Caco-2 (cell line): ENCODE data around the gene GUF1. TPM values are rescaled to one million over a fixed set of nuclear protein-coding genes. Genes with fewer than 3 reads are reported as not detected.

Experiments used
- Bru-seq: library from RNA; stranded (reverse); fragments of 400-500 nt; gene quantifications from one replicate; lab custom pipeline; 2021; lab: Mats Ljungman, UMichigan
- BruChase-seq, 2 experiments: library from RNA; stranded (reverse); fragments of 400-500 nt; gene quantifications; one replicate each; lab custom pipeline; 2021; lab: Mats Ljungman, UMichigan
- BruUV-seq: library from RNA; stranded (reverse); fragments of 400-500 nt; replicated peaks from 2 replicates; lab custom pipeline; 2021; lab: Mats Ljungman, UMichigan
- CTCF ChIA-PET: fragments of 300-600 bp; sonication (Branson Sonifier 250); formaldehyde crosslinking; loops from one replicate; lab custom pipeline; 2022; ENCODE audit warnings: antibody characterized with exemption; lab: Charles Lee
- POLR2A ChIA-PET: fragments of 300-600 bp; sonication (Branson Sonifier 250); formaldehyde crosslinking; loops from one replicate; lab custom pipeline; 2022; ENCODE audit warnings: antibody characterized with exemption; lab: Charles Lee
- DNase-seq, 2 experiments: peaks; one replicate each; pipeline versions ENCODE4 v3.0.0 to v3.0.0-alpha.2; 2020 to 2022
- H3K27me3 ChIP-seq: replicated peaks from 2 replicates; pipeline ENCODE4 v1.6.0; 2011; ENCODE audit warnings: low read length; ENCODE audit not compliant: control insufficient read depth, insufficient read depth
- H3K36me3 ChIP-seq: 2 replicates; pipeline ENCODE4 v1.5.1; 2011; ENCODE audit warnings: low read length; ENCODE audit not compliant: control insufficient read depth, insufficient read depth
- H3K4me1 ChIP-seq: fragments of 250-450 bp; sonication (Bioruptor Pico); 2 replicates; pipeline ENCODE4 v1.5.1; 2020; ENCODE audit warnings: mild to moderate bottlenecking
- H3K4me3 ChIP-seq: 2 replicates; pipeline ENCODE4 v1.5.1; 2011; ENCODE audit warnings: low read depth, mild to moderate bottlenecking, control low read depth, low read length
- H3K9me3 ChIP-seq: fragments of 250-450 bp; sonication (Bioruptor Pico); 2 replicates; pipeline ENCODE4 v1.5.1; 2020; ENCODE audit warnings: mild to moderate bottlenecking, moderate library complexity
- H3K27ac Mint-ChIP-seq: one replicate; pipeline ENCODE4 v1.8.0; 2022; ENCODE audit warnings: mixed read lengths; ENCODE audit not compliant: unreplicated experiment
- H3K27me3 Mint-ChIP-seq: one replicate; pipeline ENCODE4 v1.8.0; 2022; ENCODE audit warnings: mixed read lengths; ENCODE audit not compliant: insufficient read depth, unreplicated experiment
- H3K36me3 Mint-ChIP-seq: one replicate; pipeline ENCODE4 v1.8.0; 2022; ENCODE audit warnings: mild to moderate bottlenecking, mixed read lengths; ENCODE audit not compliant: insufficient read depth, unreplicated experiment
- H3K4me1 Mint-ChIP-seq: one replicate; pipeline ENCODE4 v1.8.0; 2022; ENCODE audit warnings: low read depth, mixed read lengths; ENCODE audit not compliant: unreplicated experiment
- H3K4me3 Mint-ChIP-seq: one replicate; pipeline ENCODE4 v1.8.0; 2022; ENCODE audit warnings: mild to moderate bottlenecking, moderate library complexity, mixed read lengths; ENCODE audit not compliant: unreplicated experiment
- H3K9me3 Mint-ChIP-seq: one replicate; pipeline ENCODE4 v1.8.0; 2022; ENCODE audit warnings: mixed read lengths; ENCODE audit not compliant: unreplicated experiment
- intact Hi-C: fragments of 100-400 bp; cut with micrococcal nuclease; formaldehyde crosslinking; loops from one replicate; pipeline ENCODE4 v1.10.0; 2022; ENCODE audit not compliant: unreplicated experiment
- long read RNA-seq: library from polyadenylated mRNA; stranded (forward); transcript quantifications from one replicate; pipeline ENCODE4 v2.0.0, GENCODE V29; 2022
- total RNA-seq: library from RNA; stranded (reverse); gene quantifications from 2 replicates; pipeline ENCODE4 v1.2.3, GENCODE V29; 2022
- TF ChIP-seq, protein P1 (sequence below), 2 experiments: fragments of 200-600 bp in 1 of 2; IDR thresholded peaks; 1 replicate in 1 of 2; 2 replicates in 1 of 2; pipeline versions ENCODE4 v1.5.1 to v1.8.0; 2011 to 2022; ENCODE audit warnings: antibody characterized with exemption in 1 of 2, control low read depth in 1 of 2, inconsistent platforms in 1 of 2, low read depth in 1 of 2, low read length in 1 of 2, mild to moderate bottlenecking in 1 of 2, moderate library complexity in 1 of 2; ENCODE audit not compliant: insufficient read depth in 1 of 2, severe bottlenecking in 1 of 2, unreplicated experiment in 1 of 2

Gene GUF1, protein sequence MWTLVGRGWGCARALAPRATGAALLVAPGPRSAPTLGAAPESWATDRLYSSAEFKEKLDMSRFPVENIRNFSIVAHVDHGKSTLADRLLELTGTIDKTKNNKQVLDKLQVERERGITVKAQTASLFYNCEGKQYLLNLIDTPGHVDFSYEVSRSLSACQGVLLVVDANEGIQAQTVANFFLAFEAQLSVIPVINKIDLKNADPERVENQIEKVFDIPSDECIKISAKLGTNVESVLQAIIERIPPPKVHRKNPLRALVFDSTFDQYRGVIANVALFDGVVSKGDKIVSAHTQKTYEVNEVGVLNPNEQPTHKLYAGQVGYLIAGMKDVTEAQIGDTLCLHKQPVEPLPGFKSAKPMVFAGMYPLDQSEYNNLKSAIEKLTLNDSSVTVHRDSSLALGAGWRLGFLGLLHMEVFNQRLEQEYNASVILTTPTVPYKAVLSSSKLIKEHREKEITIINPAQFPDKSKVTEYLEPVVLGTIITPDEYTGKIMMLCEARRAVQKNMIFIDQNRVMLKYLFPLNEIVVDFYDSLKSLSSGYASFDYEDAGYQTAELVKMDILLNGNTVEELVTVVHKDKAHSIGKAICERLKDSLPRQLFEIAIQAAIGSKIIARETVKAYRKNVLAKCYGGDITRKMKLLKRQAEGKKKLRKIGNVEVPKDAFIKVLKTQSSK
- total RNA-seq (27.6 and 29.0 TPM in 2 replicates), Bru-seq, nascent RNA (percentile 94 among the genes with signal in this experiment), BruChase-seq, experiment 1, labeled RNA remaining after a 2-hour chase (percentile 89 among the genes with signal in this experiment), BruChase-seq, experiment 2, labeled RNA remaining after a 6-hour chase (percentile 90 among the genes with signal in this experiment)
- long read RNA-seq, full-length matches to known transcripts = 30 of 44 reads
- long read RNA-seq, partial matches to known transcripts = 4 of 44 reads
- long read RNA-seq, other reads (novel, unspliced or antisense) = 10 of 44 reads

DNA sequence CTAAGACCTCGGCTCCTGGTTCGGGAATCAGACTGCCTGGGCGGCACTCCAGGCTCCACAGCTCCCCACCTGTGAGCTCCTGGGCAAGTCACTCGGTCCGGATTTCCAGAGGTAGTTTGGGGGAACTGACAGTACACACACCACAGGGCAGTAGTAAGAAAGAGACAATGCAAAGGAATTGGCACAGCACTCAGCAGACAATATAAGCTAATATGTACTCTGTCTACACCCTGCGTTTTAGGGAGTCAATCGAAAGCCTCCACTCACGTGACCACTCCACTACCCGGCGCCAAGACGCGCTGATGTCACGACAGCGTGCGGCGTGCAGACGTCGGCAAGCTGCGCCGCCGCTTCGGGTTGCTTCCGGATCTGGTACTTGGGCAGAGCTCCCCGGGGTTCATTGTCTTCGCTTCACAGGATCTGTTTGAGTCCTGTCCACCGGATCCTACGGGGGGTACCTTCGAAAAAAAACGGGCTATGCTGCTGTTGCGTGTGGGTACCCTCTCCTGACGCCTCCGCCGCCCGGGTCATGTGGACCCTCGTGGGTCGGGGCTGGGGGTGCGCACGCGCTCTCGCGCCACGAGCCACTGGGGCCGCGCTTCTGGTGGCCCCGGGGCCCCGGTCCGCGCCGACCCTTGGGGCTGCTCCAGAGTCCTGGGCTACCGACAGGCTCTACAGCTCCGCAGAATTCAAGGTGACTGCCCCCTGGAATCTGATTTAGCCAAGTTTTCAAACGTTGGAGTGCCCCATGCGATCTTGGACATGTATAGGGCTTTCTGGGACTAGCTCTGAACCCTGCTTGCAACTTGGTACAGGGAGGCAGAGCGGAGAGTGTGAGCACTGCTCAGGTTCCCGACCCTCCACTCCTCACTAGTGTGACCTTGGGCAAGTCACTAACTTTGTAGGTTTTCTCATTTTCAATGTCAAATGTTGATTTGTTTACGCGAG lies at the start of gene GUF1:
Gene GUF1, plus strand, starts transcription at position 327 of the 948 bp plus-strand sequence. Its CDS starts 203 bp downstream, at position 530.
- CTCF ChIA-PET = interaction anchor here (0.6 kb wide), 1 partner anchor 773 kb away, joined by 3 read pairs; no protein-coding TSS in a partner anchor
- peak within 1 kb of the TSS; percentile 97 for H3K27ac Mint-ChIP-seq
- no peaks in the 10 kb centered on the region for H3K36me3 ChIP-seq

DNA sequence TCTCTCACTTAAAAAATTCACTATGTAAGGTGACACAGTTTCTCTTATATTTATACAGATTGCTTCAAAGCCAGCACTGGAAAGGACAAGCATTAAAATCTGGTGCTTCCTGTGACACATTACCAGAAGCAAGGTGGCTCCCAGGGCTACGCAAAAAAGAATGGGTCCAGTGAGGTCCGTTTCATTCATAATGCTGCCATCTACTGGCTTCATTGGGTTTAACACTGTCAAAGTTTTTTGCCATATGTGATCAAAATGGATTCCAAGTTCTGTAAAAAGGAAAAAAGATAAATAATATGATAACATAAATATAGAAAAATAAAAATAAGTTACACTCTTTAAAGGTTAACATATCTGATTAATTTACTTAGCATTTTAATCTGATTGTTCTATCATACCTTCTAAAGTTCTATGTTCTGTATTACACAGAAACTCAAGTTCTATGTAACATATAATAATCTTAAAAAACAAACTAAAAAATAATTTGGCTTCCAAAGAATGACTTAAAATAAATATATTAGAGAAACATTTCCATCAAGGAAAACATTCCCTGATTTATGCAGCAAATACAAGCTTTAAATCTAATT lies 48.8 kb upstream of the GUF1 start:
- CTCF ChIA-PET = no interaction called here
- Mint-ChIP-seq H3K9me3 (no peaks in the 10 kb centered on the region), H3K27ac (no peak overlapping the region), H3K4me1 (no peaks in the 10 kb centered on the region), H3K4me3 (no peak overlapping the region), H3K36me3 (no peaks in the 10 kb centered on the region), H3K27me3 (peaks cover 2% of the 10 kb centered on the region)
- intact Hi-C loops = loop anchor here (1.0 to 2.0 kb wide), 3 partner anchors 204 to 1497 kb away; no protein-coding TSS in a partner anchor
- peak; percentile 38 to 49 for DNase-seq
- no peak overlapping the region for H3K4me3 ChIP-seq
- no peaks in the 10 kb centered on the region for H3K9me3 ChIP-seq
- POLR2A ChIA-PET = no interaction called here
- TF ChIP-seq, protein P1, sequence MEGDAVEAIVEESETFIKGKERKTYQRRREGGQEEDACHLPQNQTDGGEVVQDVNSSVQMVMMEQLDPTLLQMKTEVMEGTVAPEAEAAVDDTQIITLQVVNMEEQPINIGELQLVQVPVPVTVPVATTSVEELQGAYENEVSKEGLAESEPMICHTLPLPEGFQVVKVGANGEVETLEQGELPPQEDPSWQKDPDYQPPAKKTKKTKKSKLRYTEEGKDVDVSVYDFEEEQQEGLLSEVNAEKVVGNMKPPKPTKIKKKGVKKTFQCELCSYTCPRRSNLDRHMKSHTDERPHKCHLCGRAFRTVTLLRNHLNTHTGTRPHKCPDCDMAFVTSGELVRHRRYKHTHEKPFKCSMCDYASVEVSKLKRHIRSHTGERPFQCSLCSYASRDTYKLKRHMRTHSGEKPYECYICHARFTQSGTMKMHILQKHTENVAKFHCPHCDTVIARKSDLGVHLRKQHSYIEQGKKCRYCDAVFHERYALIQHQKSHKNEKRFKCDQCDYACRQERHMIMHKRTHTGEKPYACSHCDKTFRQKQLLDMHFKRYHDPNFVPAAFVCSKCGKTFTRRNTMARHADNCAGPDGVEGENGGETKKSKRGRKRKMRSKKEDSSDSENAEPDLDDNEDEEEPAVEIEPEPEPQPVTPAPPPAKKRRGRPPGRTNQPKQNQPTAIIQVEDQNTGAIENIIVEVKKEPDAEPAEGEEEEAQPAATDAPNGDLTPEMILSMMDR (IDR thresholded peaks at IDR 0.05; ENCODE audit: insufficient read depth in 1 of 2, low read depth in 1 of 2, low read length in 1 of 2, severe bottlenecking in 1 of 2, unreplicated experiment in 1 of 2) = peak; percentile 55 to 67
- H3K36me3 ChIP-seq = no peaks in the 10 kb centered on the region
- H3K27me3 ChIP-seq = no peaks in the 10 kb centered on the region; the same call in 1 of the 2 replicates
- BruUV-seq = no TSS peak
- H3K4me1 ChIP-seq = no peaks in the 10 kb centered on the region

More for the DNA sequence above, at the start of gene GUF1:
- DNase-seq = peak; percentile 85 to 86
- no peaks in the 10 kb centered on the region for H3K9me3 Mint-ChIP-seq
- H3K27me3 Mint-ChIP-seq = no peaks in the 10 kb centered on the region
- peaks cover 23% of the 10 kb centered on the region for H3K36me3 Mint-ChIP-seq
- peak within 1 kb of the TSS; percentile 95 for H3K4me3 Mint-ChIP-seq
- TF ChIP-seq, protein P1 (IDR thresholded peaks at IDR 0.05; ENCODE audit: insufficient read depth in 1 of 2, low read depth in 1 of 2, low read length in 1 of 2, severe bottlenecking in 1 of 2, unreplicated experiment in 1 of 2) = no peak
- H3K9me3 ChIP-seq = no peaks in the 10 kb centered on the region
- POLR2A ChIA-PET = interaction anchor here (1.0 kb wide), 1 partner anchor 433 kb away, joined by 3 read pairs; no protein-coding TSS in a partner anchor
- peak within 1 kb of the TSS; percentile 69 for H3K4me3 ChIP-seq
- H3K4me1 ChIP-seq = no peaks in the 10 kb centered on the region
- no TSS peak for BruUV-seq
- intact Hi-C loops = loop anchor here (2.0 kb wide), 1 partner anchor 48 kb away; the partner anchor contains the start of gene GNPDA2
- no peaks in the 10 kb centered on the region for H3K27me3 ChIP-seq
- H3K4me1 Mint-ChIP-seq = no peaks in the 10 kb centered on the region
